ENCODE data around the gene PTCD3.

PTCD3 gene

GRCh38 chr2:86105969-86106945 lies at the start of gene PTCD3:
TSS of gene PTCD3 (plus strand) at chr2:86106235. CDS start at chr2:86106248, 13 bp downstream.
- DNase-seq: peak; percentile 96 to 97

DNA sequence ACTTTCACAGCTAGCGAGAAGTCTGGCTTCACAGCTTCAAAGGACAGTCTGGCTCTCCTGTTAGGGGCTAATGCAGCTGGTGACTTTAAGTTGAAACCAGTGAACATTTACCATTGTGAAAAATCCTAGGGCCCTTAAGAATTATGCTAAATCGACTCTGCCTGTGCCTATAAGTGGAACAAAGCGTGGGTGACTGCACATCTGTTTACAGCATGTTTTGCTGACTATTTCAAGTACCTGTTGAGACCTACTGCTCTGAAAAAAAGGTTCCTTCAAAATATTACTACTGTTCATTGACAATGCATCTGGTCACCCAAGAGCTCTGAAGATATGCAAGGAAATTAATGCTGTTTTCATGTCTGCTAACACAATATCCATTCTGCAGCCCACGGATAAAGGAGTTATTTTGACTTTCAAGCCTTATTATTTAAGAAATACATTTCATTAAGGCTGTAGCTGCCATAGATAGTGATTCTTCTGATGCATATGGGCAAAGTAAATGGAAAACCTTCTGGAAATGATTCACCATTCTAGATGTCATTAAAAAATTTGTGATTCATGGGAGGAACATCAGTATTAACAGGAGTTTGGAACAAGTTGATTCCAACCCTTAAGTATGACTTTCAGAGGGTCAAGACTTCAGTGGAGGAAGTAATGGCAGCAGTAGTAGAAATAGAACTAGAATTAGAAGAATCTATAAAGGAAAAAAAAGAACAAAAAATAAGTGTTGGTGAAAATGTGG lies 49.3 kb upstream of the PTCD3 start:
- DNase-seq: no peak

DNA sequence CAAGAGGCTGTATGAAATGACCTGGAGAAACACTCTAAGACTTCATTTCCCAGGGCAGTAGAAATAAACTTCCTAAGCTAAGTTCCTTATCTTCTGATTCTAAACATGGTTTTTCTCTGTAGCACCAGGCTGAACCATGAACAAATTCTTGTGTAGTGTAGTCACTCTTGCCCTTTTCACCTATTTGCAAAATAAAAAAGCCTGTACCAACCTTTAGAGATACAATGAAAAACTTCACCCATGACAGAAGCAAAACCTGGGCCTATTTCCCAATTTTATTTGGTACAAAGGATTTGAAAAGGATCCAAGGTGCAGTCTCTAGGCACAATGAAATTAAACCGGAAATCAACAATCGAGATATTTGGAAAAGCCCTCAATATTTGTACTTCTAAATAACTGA lies 44.0 kb upstream of the PTCD3 start:
- no peak for DNase-seq

- DNase-seq: no peak
Measured at GRCh38 chr2:86064006-86064405, 42.0 kb upstream of the PTCD3 start.

GRCh38 chr2:86065512-86065911 lies 40.5 kb upstream of the PTCD3 start:
- DNase-seq: no peak

- no peak for DNase-seq
Measured at GRCh38 chr2:86066007-86066578, 39.9 kb upstream of the PTCD3 start.

GRCh38 chr2:86066915-86067314 lies 39.1 kb upstream of the PTCD3 start:
- no peak for DNase-seq

DNA sequence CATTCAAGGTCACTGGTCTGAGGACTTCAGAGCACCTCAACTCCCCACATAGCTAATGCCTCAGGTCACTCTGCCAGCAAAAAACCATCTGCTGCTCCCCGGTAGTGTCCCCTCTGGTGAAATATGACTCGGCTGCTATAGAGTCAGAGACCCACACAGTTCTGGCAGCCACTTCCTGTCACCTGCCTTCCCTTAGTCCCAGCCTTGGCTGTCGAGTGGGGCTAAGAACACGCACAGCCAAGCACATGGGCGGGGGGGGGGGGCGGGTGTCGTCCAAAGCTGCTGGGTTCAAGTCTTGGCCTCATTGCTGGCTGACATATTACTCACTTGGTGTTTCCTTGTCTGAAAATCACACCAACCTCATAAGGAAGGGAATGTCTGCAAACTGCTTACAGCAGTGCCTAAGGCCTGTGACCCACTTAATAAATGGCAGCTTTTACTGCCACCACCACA lies 37.9 kb upstream of the PTCD3 start:
- DNase-seq: peak; percentile 10

DNA sequence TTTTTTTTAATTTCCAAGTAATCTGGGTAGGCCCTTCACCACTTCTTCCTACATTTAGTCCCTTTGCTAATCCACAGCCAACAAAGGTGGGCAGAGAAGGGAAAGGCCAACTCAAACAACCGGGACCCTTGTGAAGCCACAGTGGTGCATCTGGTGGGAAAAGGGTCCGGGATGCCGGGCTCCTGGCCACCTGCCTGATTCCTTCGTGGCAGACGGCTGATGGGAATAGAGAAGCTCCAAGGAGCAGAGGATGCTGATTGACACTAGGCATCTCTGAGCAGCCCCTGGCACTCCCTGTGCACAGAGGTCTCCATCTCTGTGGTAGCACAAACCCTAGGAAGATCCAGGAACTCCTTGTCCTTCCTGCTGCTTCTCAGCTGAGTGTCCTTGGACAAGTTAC lies 37.4 kb upstream of the PTCD3 start:
- DNase-seq: no peak

GRCh38 chr2:86069091-86069685 lies 36.8 kb upstream of the PTCD3 start:
- DNase-seq: no peak

DNA sequence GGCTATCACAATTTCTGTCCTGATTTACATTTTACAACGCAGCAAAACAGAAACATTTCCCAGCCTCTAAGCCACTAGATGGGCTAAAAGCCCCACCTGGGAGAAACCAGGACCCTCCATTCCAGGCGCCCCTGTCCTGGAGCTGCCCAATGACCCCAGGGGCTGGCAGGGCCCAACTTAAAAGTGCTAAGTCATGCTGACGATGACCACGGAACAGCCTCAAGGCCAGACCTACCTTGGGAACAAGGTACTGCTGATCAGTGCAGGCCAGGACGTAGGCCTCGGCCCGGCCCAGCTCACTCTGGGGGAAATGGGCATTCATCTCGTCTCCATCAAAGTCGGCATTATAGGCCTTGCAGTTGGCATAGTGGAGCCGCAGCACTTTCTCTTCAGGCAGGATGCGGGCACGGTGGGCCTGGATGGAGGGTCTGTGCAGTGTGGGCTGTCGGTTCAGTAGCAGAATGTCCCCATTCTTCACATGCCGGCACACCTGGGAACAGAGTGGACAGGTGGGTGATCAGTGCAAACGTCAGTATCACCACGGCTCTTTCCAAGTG lies 36.2 kb upstream of the PTCD3 start:
- DNase-seq: no peak

DNA sequence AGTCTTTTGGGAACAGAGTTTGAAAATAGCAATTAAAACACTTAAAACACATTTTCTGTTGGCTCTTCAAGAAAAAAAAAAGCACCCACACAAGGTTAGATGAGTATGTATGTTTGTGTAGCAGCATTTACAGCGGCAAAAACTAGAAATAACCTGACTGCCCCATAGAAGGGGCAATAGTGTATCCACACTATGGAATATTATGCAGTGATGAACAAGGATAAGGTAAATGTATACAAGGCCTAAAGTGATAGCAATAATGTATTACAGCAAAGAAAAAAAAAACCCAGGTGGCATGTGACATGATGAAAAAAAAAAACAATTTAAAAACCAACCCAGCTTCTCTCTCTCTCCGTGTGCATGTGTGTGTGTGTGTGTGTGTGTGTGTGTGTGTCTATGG lies 35.2 kb upstream of the PTCD3 start:
- DNase-seq: no peak

GRCh38 chr2:86072271-86072858 lies 33.7 kb upstream of the PTCD3 start:
- peak; percentile 35 to 51 for DNase-seq

DNA sequence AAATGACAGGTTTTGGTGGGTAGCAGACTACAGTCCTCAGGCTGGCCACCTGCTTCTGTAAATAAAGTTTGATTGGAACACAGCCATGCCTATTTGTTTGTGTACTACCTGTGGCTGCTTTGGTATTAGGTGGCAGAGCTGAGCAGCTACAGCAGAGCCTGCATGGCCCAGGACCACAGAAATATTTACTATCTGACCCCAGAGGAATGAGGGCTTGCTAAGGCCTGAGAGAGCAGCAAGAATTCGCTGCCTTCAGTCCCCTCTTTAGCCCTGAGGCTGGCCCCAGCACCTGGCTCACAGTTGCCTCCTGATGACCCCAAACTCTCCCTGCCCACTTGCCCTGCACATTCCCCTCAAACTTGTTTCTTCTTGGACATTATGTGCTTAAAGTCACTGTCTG lies 32.8 kb upstream of the PTCD3 start:
- no peak for DNase-seq

DNA sequence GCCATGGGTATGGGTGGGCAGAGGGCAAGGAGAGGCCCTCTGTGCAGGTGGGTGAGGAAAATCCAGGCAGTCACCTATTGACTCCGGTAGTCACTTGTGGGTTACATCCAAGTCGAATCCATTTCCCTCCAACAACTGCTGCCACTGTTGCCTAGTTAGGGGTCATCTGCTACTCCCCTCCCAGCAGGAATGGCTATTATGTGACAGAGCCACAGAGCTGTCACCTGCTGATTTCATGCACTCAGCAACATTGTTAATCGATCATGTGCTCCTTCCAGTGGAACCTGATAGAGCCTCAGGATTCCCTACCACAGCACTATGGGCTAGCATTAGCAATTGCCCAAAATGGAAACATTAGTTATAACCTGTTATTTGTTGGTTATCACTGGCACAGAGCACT lies 31.8 kb upstream of the PTCD3 start:
- no peak for DNase-seq

DNA sequence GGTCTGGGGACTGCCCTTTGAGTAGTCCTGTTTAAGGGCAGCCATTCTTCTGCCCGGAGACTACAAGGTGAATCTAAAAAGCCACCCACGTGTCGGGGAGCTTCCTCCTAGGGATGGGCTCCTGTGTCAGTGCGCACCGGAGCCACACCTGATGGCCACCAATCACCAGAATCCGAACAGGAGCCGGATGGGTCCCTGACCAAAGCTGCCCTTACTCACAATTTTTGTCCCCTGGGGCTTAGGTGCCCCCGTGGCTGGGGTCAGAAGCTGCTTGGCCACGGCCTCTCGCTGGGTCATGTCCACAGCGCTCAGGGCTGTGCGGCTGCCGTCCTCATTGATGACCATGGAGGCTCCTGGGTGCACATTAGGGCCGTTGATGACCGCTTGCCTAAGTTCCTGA lies 31.2 kb upstream of the PTCD3 start:
- DNase-seq: no peak

DNA sequence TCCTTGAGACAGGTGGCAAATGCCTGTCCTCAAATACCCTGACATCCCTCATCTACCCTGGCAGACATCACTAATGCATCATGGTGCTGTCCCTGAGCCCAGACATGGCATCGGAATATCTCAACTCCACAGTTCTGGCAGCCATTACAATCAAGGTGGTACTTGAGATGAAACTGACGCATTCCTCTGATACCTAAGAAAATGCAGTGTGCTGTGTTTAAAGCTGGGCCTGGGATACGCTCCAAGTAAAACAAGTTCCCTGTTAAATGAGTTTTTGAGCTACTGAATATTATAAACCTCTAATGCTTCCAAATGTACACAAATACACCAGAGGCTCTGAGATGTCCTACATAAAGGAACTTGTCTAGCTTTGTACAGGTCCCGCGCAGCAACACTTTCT lies 30.1 kb upstream of the PTCD3 start:
- no peak for DNase-seq

DNA sequence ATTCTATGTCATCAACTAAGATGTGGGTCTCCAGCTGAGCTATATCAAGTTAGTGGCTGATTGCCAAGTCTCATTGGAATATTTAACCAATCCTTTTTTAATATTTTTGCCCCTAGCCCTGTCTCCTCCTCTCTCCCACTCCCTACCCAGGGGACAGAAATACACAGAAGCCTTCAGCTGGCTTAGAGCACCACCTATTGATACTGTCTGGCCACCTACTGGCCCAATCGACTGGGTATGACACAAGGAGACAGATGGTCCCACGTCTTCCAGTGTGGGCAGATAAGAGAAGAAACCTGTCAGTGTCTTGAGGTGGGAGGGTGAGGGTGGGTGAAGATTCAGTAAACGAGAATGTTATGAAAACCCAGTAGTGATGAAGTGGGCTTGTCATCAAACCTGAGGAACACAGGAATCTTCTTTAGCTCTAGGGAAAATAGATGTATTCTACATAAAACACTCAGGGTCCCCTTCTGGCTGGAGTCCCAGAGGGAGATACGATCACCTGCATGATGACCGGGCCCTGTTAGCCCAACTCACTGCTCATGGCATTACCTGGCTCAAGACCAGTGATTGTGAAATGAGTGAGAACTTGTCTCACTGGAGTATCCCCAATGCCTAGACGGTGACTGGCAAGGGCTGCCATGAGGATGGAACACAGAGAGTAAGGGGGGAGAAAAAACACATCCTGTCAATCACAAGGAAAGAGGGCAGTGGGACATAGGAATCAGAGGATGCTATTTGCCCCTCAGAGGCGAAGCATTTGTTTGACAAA lies 27.1 kb upstream of the PTCD3 start:
- peak; percentile 44 to 46 for DNase-seq

- peak; percentile 74 to 84 for DNase-seq
Measured at GRCh38 chr2:86079981-86080911, 25.8 kb upstream of the PTCD3 start.

- no peak for DNase-seq
Measured at GRCh38 chr2:86081724-86082123, 24.3 kb upstream of the PTCD3 start.

Measured in Kasumi-1 (cell line).